Neuronal stem cell (in vitro differentiated cells): ENCODE data around the gene PLPP7.

Source experiments
- DNase-seq: peaks from one replicate; pipeline ENCODE4 v3.0.0-alpha.2; 2013; ENCODE audit warnings: low spot score
- H2AFZ ChIP-seq: one replicate; pipeline ENCODE4 v1.6.1; 2013; ENCODE audit warnings: mild to moderate bottlenecking, low read length, inconsistent platforms
- H2AK5ac ChIP-seq: 2 replicates; pipeline ENCODE4 v1.6.1; 2013; ENCODE audit warnings: low read depth, mild to moderate bottlenecking, inconsistent platforms, low read length, moderate library complexity, mixed read lengths
- H2BK120ac ChIP-seq: 2 replicates; pipeline ENCODE4 v1.6.1; 2013; ENCODE audit warnings: low read depth, mild to moderate bottlenecking, inconsistent platforms, low read length, moderate library complexity, mixed read lengths
- H2BK12ac ChIP-seq: one replicate; pipeline ENCODE4 v1.6.1; 2013; ENCODE audit warnings: low read length, inconsistent platforms
- H2BK15ac ChIP-seq: 2 replicates; pipeline ENCODE4 v1.6.1; 2013; ENCODE audit warnings: mild to moderate bottlenecking, low read length, inconsistent platforms, mixed read lengths
- H2BK5ac ChIP-seq: one replicate; pipeline ENCODE4 v1.6.1; 2013; ENCODE audit warnings: inconsistent platforms, mild to moderate bottlenecking, low read length, moderate library complexity
- H3K14ac ChIP-seq: one replicate; pipeline ENCODE4 v1.6.1; 2013; ENCODE audit warnings: low read length, inconsistent platforms
- H3K18ac ChIP-seq: 2 replicates; pipeline ENCODE4 v1.6.1; 2013; ENCODE audit warnings: low read length, inconsistent platforms
- H3K23ac ChIP-seq: 2 replicates; pipeline ENCODE4 v1.6.1; 2013; ENCODE audit warnings: low read depth, mild to moderate bottlenecking, mixed read lengths, low read length, inconsistent platforms; ENCODE audit not compliant: poor library complexity
- H3K27ac ChIP-seq: replicated peaks from 3 replicates; pipeline ENCODE4 v1.5.1; 2013; ENCODE audit warnings: low read length, inconsistent platforms
- H3K27me3 ChIP-seq, 3 experiments: 2 replicates each; pipeline ENCODE4 v1.6.1; 2013; ENCODE audit warnings: low read length in 3 of 3, mild to moderate bottlenecking in 2 of 3, inconsistent platforms in 1 of 3, low read depth in 1 of 3, mixed read lengths in 1 of 3, moderate library complexity in 1 of 3; ENCODE audit not compliant: control insufficient read depth in 3 of 3, insufficient read depth in 3 of 3
- H3K36me3 ChIP-seq, 2 donors: replicated peaks in 1 of 2; 2 replicates each; pipeline ENCODE4 v1.6.1; 2013; ENCODE audit warnings: low read length in 2 of 2; ENCODE audit not compliant: control insufficient read depth in 2 of 2, insufficient read depth in 2 of 2
- H3K4ac ChIP-seq: 2 replicates; pipeline ENCODE4 v1.6.1; 2013; ENCODE audit warnings: inconsistent platforms, mild to moderate bottlenecking, low read length, moderate library complexity
- H3K4me1 ChIP-seq, 2 donors: 1 replicate in 1 of 2; 2 replicates in 1 of 2; pipeline ENCODE4 v1.6.1; 2013; ENCODE audit warnings: low read length in 2 of 2, low read depth in 1 of 2; ENCODE audit not compliant: control insufficient read depth in 2 of 2, insufficient read depth in 1 of 2
- H3K4me2 ChIP-seq: one replicate; pipeline ENCODE4 v1.6.1; 2013; ENCODE audit warnings: mild to moderate bottlenecking, low read length, inconsistent platforms; ENCODE audit not compliant: insufficient read depth, poor library complexity, severe bottlenecking
- H3K4me3 ChIP-seq, 2 donors: 2 replicates each; pipeline ENCODE4 v1.5.1; 2013; ENCODE audit warnings: low read length in 2 of 2, mild to moderate bottlenecking in 2 of 2, inconsistent platforms in 1 of 2, moderate library complexity in 1 of 2
- H3K79me1 ChIP-seq: one replicate; pipeline ENCODE4 v1.6.1; 2013; ENCODE audit warnings: low read depth, mild to moderate bottlenecking, inconsistent platforms, low read length, moderate library complexity
- H3K9ac ChIP-seq: one replicate; pipeline ENCODE4 v1.6.1; 2013; ENCODE audit warnings: mild to moderate bottlenecking, low read depth, low read length, inconsistent platforms; ENCODE audit not compliant: poor library complexity
- H3K9me3 ChIP-seq, 2 donors: replicated peaks in 1 of 2; 2 replicates each; pipeline versions ENCODE3 to v1.6.1; 2013; ENCODE audit warnings: low read length in 2 of 2, mild to moderate bottlenecking in 2 of 2, inconsistent platforms in 1 of 2, low read depth in 1 of 2, mixed read lengths in 1 of 2, moderate library complexity in 1 of 2; ENCODE audit not compliant: control insufficient read depth in 2 of 2, insufficient read depth in 1 of 2
- H4K8ac ChIP-seq: one replicate; pipeline ENCODE4 v1.6.1; 2013; ENCODE audit warnings: low read depth, mild to moderate bottlenecking, inconsistent platforms, low read length, moderate library complexity
- H4K91ac ChIP-seq: one replicate; pipeline ENCODE4 v1.6.1; 2013; ENCODE audit warnings: low read length, low read depth, mild to moderate bottlenecking, inconsistent platforms; ENCODE audit not compliant: poor library complexity
- WGBS, 2 donors: extraction: QIAGEN DNeasy Blood & Tissue Kit; methylation state at CpG; one replicate each; pipeline ENCODE4 v1.1.7; 2013; ENCODE audit warnings: missing lambda C conversion rate in 2 of 2, mixed read lengths in 1 of 2; ENCODE audit not compliant: insufficient read length in 2 of 2, insufficient replicate concordance in 1 of 2; ENCODE audit errors: extremely low coverage in 2 of 2; 5-methylcytosine and 5-hydroxymethylcytosine counted together

The PLPP7 gene

DNA sequence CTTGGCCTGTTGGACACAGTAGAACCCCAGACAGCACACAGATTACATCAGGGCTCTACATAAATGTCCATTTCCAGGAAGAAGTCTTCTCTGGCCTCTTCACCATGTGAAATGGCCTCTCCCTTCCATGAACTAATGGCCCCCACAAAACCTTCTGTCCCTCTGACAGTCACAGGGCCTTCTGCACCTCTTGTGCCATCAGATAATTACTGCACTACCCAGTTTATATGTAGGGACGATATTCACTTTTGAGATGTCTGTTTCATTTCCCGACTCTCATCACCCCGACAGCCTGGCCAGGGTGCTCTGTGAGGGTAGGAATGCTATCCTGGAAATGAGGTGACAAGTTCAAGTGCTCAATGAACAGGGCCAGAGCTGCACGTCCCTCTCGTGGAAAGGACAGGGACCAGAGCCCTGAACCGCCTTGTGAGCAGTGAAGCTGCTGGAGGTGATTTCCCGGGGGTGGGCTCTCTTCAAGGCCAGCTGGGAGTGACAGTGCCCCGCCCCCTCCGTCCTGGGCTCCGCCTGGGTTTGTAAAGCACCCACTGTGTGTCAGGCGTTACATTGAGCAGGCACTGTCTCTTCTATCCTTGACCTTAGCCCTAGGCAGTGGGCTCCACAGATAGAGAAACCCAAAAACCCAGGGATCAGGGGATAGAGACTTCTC, 10.2 kb upstream of the PLPP7 start:
- Histone ChIP-seq H3K4me3 (no peak overlapping the region), H3K9ac (no peak overlapping the region), H4K91ac (no peak overlapping the region), H3K36me3 (no peaks in the 10 kb centered on the region), H2BK12ac (no peak overlapping the region), H3K9me3 (peaks cover 0 to 2% of the 10 kb centered on the region in 2 donors), H3K23ac (peak overlapping the region; percentile 80), H3K4ac (no peak overlapping the region), H3K4me1 (peaks cover 11 to 36% of the 10 kb centered on the region in 2 donors), H2BK15ac (peak overlapping the region; percentile 83), H4K8ac (no peak overlapping the region), H3K27me3 (peaks cover 4 to 63% (median 33%) of the 10 kb centered on the region in 3 experiments), H2AK5ac (peak overlapping the region; percentile 47), H2BK5ac (no peak overlapping the region), H3K14ac (no peak overlapping the region), H3K18ac (no peak overlapping the region), H2BK120ac (no peak overlapping the region), H2AFZ (peak overlapping the region; percentile 91), H3K27ac (no peak overlapping the region), H3K79me1 (no peaks in the 10 kb centered on the region), H3K4me2 (no peak overlapping the region)
- DNase-seq, result no peak
- WGBS, 2 donors, result no CpG with 5 or more reads among the region's 11 CpGs

DNA sequence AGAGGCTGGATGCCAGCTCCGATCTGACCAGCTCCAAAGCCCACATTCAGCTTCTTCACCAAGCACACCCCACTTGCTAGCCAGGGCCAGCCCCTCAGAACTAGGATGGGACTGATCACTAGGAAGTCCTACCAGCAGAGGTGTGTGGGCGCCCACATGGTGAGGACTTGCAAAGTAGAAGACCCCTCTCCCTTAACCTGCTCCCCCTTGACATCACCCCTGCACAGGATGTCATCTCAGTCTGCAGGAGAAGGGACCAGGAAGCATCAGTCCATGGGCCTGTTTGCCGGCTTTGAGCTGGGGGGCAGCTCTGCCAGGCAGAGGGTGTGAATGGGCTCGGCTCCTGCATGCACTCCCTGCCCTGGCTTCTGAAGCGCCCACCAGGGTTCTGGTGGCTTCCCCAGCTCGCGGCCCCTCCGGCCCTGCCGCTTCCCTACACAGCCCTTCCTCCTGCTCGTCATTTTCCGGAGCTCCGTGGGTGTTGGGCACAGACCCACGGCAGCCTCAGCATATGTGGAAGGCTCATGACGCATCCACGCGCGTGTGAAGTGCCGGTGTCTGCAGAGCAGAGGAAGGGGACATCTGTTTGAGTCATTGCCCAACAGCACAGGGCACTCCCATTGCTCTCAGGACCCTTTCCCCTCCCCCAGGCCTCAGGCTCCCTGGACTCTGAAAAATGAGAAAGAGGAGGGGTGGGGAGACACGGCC, 9.5 kb upstream of the PLPP7 start:
- WGBS, 2 donors, result no CpG with 5 or more reads among the region's 19 CpGs

DNA sequence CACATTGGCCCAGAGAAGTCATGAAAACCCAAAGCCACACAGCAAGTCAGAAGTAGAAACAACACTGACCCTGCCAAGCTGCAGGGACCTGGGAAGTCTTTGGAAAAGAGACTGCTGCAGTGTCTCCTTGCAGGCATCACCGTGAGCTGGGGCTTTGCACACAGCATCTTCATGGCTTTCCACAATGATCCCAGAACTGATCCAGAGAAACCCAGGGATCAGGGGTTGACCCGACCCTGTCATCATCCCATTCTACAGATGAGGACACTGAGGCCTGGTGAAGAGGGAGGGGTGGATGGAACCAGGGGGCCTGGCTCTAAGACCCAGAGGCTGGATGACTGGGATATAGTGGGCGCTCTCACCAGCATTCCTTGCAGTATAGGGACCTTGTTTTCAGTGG, 8.9 kb upstream of the PLPP7 start:
- no peak overlapping the region for H3K4ac ChIP-seq
- H3K4me3 ChIP-seq, result no peak overlapping the region
- no peaks in the 10 kb centered on the region for H3K79me1 ChIP-seq
- H3K4me1 ChIP-seq, result peaks cover 8 to 25% of the 10 kb centered on the region in 2 donors
- H4K8ac ChIP-seq, result no peak overlapping the region
- no peaks in the 10 kb centered on the region for H3K36me3 ChIP-seq
- DNase-seq, result no peak
- no peak overlapping the region for H3K14ac ChIP-seq
- H3K27me3 ChIP-seq, result peaks cover 4 to 60% (median 30%) of the 10 kb centered on the region in 3 experiments
- H2BK5ac ChIP-seq, result peak overlapping the region; percentile 82
- H2AK5ac ChIP-seq, result peak overlapping the region; percentile 47
- H2BK120ac ChIP-seq, result no peak overlapping the region
- no peak overlapping the region for H3K27ac ChIP-seq
- H4K91ac ChIP-seq, result no peak overlapping the region
- no peak overlapping the region for H3K23ac ChIP-seq
- no peak overlapping the region for H2BK12ac ChIP-seq
- peaks cover 0 to 2% of the 10 kb centered on the region in 2 donors for H3K9me3 ChIP-seq
- H3K18ac ChIP-seq, result peak overlapping the region; percentile 8
- H2BK15ac ChIP-seq, result peak overlapping the region; percentile 81
- no CpG with 5 or more reads among the region's 3 CpGs for WGBS, 2 donors
- no peak overlapping the region for H3K9ac ChIP-seq
- H3K4me2 ChIP-seq, result no peak overlapping the region
- H2AFZ ChIP-seq, result no peak overlapping the region

More for the DNA sequence above, 9.5 kb upstream of the PLPP7 start:
- Histone ChIP-seq H3K18ac (peak overlapping the region; percentile 64), H3K4ac (no peak overlapping the region), H4K91ac (no peak overlapping the region), H2BK15ac (peak overlapping the region; percentile 83), H2BK12ac (no peak overlapping the region), H3K27ac (no peak overlapping the region), H3K4me3 (no peak overlapping the region), H3K14ac (no peak overlapping the region), H3K4me2 (no peak overlapping the region), H3K9me3 (peaks cover 0 to 2% of the 10 kb centered on the region in 2 donors), H3K79me1 (no peaks in the 10 kb centered on the region), H2AK5ac (peak overlapping the region; percentile 47), H3K9ac (peak overlapping the region; percentile 30), H3K36me3 (no peaks in the 10 kb centered on the region), H3K27me3 (peaks cover 4 to 66% (median 33%) of the 10 kb centered on the region in 3 experiments), H2BK120ac (no peak overlapping the region), H4K8ac (no peak overlapping the region), H3K4me1 (peaks cover 10 to 29% of the 10 kb centered on the region in 2 donors), H2AFZ (no peak overlapping the region), H3K23ac (peak overlapping the region; percentile 3), H2BK5ac (peak overlapping the region; percentile 82)
- no peak for DNase-seq
